Ishikawa (cell line): ENCODE results near the gene PMFBP1.

ENCODE experiments used
- CEBPB ChIP-seq: IDR thresholded peaks from 2 replicates; pipeline ENCODE4 v1.6.1; 2012
- CREB1 ChIP-seq: IDR thresholded peaks from 2 replicates; pipeline ENCODE4 v1.6.1; 2012; ENCODE audit warnings: low read depth
- EGR1 ChIP-seq: IDR thresholded peaks from 2 replicates; pipeline ENCODE4 v1.6.1; 2012
- EP300 ChIP-seq: IDR thresholded peaks from 2 replicates; pipeline ENCODE4 v1.6.1; 2012; ENCODE audit warnings: borderline replicate concordance
- FOXM1 ChIP-seq: IDR thresholded peaks from 2 replicates; pipeline ENCODE4 v1.6.1; 2012; ENCODE audit warnings: low read depth, borderline replicate concordance
- NFIC ChIP-seq: IDR thresholded peaks from 2 replicates; pipeline ENCODE4 v1.6.1; 2012
- RAD21 ChIP-seq: IDR thresholded peaks from 2 replicates; pipeline ENCODE4 v1.6.1; 2012; ENCODE audit warnings: low read depth
- TAF1 ChIP-seq: IDR thresholded peaks from 2 replicates; pipeline ENCODE4 v1.6.1; 2012; ENCODE audit warnings: low read depth, mild to moderate bottlenecking
- TCF12 ChIP-seq: IDR thresholded peaks from 2 replicates; pipeline ENCODE4 v1.6.1; 2012; ENCODE audit warnings: low read depth
- TEAD4 ChIP-seq: IDR thresholded peaks from 2 replicates; pipeline ENCODE4 v1.6.1; 2012
- YY1 ChIP-seq: IDR thresholded peaks from 2 replicates; pipeline ENCODE4 v1.6.1; 2012; ENCODE audit warnings: low read depth
- ZBTB7A ChIP-seq: IDR thresholded peaks from 2 replicates; pipeline ENCODE4 v1.6.1; 2012; ENCODE audit warnings: low read depth
- TF ChIP-seq, protein P1 (sequence below): IDR thresholded peaks from 2 replicates; pipeline ENCODE4 v1.6.1; 2012
- TF ChIP-seq, protein P2 (sequence below): IDR thresholded peaks from 2 replicates; pipeline ENCODE4 v1.6.1; 2012; ENCODE audit warnings: low read depth, mild to moderate bottlenecking
- TF ChIP-seq, protein P3 (sequence below): IDR thresholded peaks from 2 replicates; pipeline ENCODE4 v1.6.1; 2012

Gene PMFBP1

DNA sequence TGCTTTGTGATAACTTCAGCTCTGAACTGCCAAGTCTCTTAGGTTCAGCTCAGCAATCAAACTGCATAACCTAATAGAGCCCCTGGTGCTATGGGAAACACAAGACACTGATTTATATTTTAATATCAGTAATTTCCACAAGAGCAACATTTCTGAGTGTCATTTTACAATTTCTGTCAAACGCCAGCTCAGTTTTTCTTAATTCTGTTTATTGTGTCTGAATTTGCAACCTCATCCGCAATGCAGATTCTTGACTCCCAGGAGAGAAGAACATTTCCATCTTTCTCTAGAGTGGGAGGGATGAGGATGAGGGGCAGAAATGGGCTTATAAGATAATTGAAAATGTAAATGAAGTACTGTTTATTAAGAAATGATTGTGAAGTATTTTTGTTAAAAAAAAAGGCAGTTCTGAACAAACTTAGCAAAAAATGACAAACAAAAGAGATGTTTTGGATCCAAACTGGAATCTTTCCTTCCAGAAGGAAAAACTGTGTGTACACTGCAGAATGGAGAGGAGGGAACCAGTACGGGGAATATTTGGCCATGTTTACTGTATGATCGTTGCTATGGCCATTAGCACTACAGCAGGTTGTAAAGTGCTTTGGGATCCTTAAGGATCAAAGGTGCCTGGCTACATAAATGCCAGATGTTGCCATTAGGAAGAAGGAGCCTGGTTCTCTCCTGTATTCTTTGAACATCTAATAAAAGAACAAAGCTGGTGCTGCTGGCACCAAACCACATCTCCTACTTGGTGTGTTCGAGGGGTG is 7.4 kb upstream of the PMFBP1 start:
- no peak for TF ChIP-seq EP300
- TF ChIP-seq, protein P1, sequence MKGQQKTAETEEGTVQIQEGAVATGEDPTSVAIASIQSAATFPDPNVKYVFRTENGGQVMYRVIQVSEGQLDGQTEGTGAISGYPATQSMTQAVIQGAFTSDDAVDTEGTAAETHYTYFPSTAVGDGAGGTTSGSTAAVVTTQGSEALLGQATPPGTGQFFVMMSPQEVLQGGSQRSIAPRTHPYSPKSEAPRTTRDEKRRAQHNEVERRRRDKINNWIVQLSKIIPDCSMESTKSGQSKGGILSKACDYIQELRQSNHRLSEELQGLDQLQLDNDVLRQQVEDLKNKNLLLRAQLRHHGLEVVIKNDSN: no peak
- TF ChIP-seq TAF1: no peak

DNA sequence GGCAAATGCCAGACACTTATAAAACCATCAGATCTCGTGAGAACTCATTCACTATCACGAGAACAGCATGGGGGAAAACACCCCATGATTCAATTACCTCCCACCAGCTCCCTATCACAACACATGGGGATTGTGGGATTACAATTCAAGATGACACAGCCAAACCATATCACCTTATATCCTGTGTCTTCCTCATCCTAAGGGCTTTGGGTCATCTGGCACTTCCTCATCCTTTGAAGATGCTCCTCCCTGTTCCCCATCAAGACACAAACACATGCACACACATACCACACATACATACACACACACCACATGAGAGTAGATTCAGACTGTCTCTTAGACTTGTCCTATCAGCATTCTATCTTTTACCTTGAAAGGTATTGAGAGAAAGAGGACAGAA is 2.8 kb upstream of the PMFBP1 start:
- TF ChIP-seq EGR1: no peak
- TF ChIP-seq, protein P1: no peak
- no peak for TF ChIP-seq RAD21
- no peak for TF ChIP-seq ZBTB7A
- TF ChIP-seq CEBPB: no peak
- no peak for TF ChIP-seq YY1
- TF ChIP-seq, protein P2, sequence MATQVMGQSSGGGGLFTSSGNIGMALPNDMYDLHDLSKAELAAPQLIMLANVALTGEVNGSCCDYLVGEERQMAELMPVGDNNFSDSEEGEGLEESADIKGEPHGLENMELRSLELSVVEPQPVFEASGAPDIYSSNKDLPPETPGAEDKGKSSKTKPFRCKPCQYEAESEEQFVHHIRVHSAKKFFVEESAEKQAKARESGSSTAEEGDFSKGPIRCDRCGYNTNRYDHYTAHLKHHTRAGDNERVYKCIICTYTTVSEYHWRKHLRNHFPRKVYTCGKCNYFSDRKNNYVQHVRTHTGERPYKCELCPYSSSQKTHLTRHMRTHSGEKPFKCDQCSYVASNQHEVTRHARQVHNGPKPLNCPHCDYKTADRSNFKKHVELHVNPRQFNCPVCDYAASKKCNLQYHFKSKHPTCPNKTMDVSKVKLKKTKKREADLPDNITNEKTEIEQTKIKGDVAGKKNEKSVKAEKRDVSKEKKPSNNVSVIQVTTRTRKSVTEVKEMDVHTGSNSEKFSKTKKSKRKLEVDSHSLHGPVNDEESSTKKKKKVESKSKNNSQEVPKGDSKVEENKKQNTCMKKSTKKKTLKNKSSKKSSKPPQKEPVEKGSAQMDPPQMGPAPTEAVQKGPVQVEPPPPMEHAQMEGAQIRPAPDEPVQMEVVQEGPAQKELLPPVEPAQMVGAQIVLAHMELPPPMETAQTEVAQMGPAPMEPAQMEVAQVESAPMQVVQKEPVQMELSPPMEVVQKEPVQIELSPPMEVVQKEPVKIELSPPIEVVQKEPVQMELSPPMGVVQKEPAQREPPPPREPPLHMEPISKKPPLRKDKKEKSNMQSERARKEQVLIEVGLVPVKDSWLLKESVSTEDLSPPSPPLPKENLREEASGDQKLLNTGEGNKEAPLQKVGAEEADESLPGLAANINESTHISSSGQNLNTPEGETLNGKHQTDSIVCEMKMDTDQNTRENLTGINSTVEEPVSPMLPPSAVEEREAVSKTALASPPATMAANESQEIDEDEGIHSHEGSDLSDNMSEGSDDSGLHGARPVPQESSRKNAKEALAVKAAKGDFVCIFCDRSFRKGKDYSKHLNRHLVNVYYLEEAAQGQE: no peak
- TF ChIP-seq CREB1: no peak
- TF ChIP-seq NFIC: no peak
- no peak for TF ChIP-seq TEAD4
- no peak for TF ChIP-seq TAF1
- TF ChIP-seq TCF12: no peak
- TF ChIP-seq FOXM1: no peak
- TF ChIP-seq, protein P3, sequence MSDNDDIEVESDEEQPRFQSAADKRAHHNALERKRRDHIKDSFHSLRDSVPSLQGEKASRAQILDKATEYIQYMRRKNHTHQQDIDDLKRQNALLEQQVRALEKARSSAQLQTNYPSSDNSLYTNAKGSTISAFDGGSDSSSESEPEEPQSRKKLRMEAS: no peak
- no peak for TF ChIP-seq EP300

DNA sequence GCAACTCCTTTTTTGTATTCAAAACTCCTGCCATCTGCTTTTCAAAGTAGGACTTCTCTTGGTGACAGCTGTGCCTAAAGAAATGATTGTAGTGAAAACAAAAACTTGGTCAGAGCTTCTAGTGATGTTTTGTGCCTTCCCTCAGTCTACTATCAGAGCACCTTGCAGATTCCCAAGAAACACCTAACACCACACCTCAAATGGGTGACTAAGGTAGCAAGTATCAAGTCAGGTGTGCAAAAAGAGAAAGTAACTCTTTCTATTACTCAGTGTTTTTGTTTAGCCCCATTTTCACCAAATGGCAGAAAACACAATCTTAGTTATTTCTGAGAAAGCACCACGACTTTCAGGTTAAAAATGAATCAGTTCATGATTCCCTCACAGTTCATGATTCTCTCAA is 2.0 kb upstream of the PMFBP1 start:
- TF ChIP-seq RAD21 (no peak), FOXM1 (no peak), NFIC (no peak)
- TF ChIP-seq, protein P2: no peak

DNA sequence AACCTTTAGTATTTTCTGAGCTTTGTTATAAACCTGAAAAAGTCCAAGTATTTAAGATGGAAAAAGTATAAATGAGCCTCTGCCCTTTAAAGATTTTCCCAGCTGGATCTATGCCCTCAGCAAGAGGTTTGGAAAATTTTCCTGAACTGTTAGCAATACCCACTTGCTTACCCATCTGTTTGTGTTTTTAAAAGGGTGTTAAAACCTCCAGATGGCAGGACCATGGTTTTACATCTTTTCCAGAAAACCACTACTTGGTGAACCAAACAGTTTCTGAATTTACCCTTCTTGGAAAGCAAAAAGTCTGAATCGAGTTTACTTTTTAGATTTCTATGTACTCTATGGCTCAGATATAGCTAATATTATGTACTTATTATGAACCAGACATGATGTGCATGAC is 719 bp downstream of the PMFBP1 start:
- TF ChIP-seq, protein P2: no peak
- no peak for TF ChIP-seq YY1
- TF ChIP-seq, protein P1: no peak
- no peak for TF ChIP-seq FOXM1
- TF ChIP-seq TAF1: no peak
- no peak for TF ChIP-seq NFIC
- no peak for TF ChIP-seq CEBPB
- TF ChIP-seq, protein P3: no peak
- TF ChIP-seq TEAD4: no peak
- TF ChIP-seq ZBTB7A: no peak
- no peak for TF ChIP-seq RAD21
- no peak for TF ChIP-seq CREB1
- TF ChIP-seq TCF12: no peak
- TF ChIP-seq EGR1: no peak
- TF ChIP-seq EP300: no peak
